ENCODE results near the gene RNF151. TPM values are rescaled to one million over a fixed set of nuclear protein-coding genes. Genes with fewer than 3 reads are reported as not detected.

The RNF151 gene
- total RNA-seq, 6 experiments from 2014 or later = not detected

GRCh38 chr16:1971796-1972489 is 5.3 kb downstream of the RNF151 start, which contains the start of gene TBL3:
TSS of gene TBL3 (plus strand) at chr16:1972053. CDS start at chr16:1972165, 112 bp downstream.
- peak within 1 kb of the TSS; percentile 54 to 87 (median 84) for H3K27ac ChIP-seq
- no peaks in the 10 kb centered on the region for H3K9me3 ChIP-seq
- peak within 1 kb of the TSS; percentile 85 to 100 (median 99) for H3K4me3 ChIP-seq
- peak; percentile 93 to 95 (median 94) for DNase-seq
- WGBS (ENCODE audit: insufficient coverage, low coverage, low lambda C conversion rate, missing lambda C conversion rate) = 0% methylated on average over 14 of the region's 78 CpGs
- H3K27me3 ChIP-seq = no peaks in the 10 kb centered on the region
- peak; percentile 88 for TF ChIP-seq POLR2A (IDR thresholded peaks at IDR 0.05)
- peak in 1 of 4 donors; percentile 18 for TF ChIP-seq CTCF (IDR thresholded peaks at IDR 0.05)
- intact Hi-C loops (cut with DNase I) = no loop called here
- H3K36me3 ChIP-seq = peaks cover 0 to 19% (median 9%) of the 10 kb centered on the region in 4 donors
- peaks cover 0 to 17% (median 5%) of the 10 kb centered on the region in 4 donors for H3K4me1 ChIP-seq
- ATAC-seq = peak; percentile 86 to 96 (median 94)

GRCh38 chr16:1972490-1972877 is 5.8 kb downstream of the RNF151 start:
- DNase-seq (peak in 2 of 3 donors; percentile 31 to 63), ATAC-seq (peak in 1 of 4 donors; percentile 1)
- no peaks in the 10 kb centered on the region for H3K9me3 ChIP-seq

GRCh38 chr16:1973461-1974156 is 7.0 kb downstream of the RNF151 start:
- Histone ChIP-seq H3K27me3 (no peaks in the 10 kb centered on the region), H3K36me3 (peaks cover 0 to 33% (median 10%) of the 10 kb centered on the region in 4 donors), H3K27ac (no peak overlapping the region), H3K4me3 (no peak overlapping the region), H3K4me1 (peaks cover 0 to 17% (median 5%) of the 10 kb centered on the region in 4 donors), H3K9me3 (no peaks in the 10 kb centered on the region)
- ATAC-seq (no peak), DNase-seq (peak in 2 of 3 donors; percentile 20 to 51)
- intact Hi-C loops (cut with DNase I) = no loop called here
- TF ChIP-seq CTCF (IDR thresholded peaks at IDR 0.05) (no peak), POLR2A (IDR thresholded peaks at IDR 0.05) (no peak)
- 82% methylated on average over 6 of the region's 16 CpGs for WGBS (ENCODE audit: insufficient coverage, low coverage, low lambda C conversion rate, missing lambda C conversion rate)

More at GRCh38 chr16:1972490-1972877, 5.8 kb downstream of the RNF151 start:
- peak overlapping the region; percentile 85 to 100 (median 99) for H3K4me3 ChIP-seq
- peaks cover 0 to 17% (median 5%) of the 10 kb centered on the region in 4 donors for H3K4me1 ChIP-seq
- peak overlapping the region in 2 of 3 donors; percentile 54 to 84 for H3K27ac ChIP-seq
- TF ChIP-seq POLR2A (IDR thresholded peaks at IDR 0.05) (no peak), CTCF (IDR thresholded peaks at IDR 0.05) (no peak)
- intact Hi-C loops (cut with DNase I) = no loop called here
- no peaks in the 10 kb centered on the region for H3K27me3 ChIP-seq
- H3K36me3 ChIP-seq = peaks cover 0 to 25% (median 10%) of the 10 kb centered on the region in 4 donors
- 3% methylated on average over 16 of the region's 22 CpGs for WGBS (ENCODE audit: insufficient coverage, low coverage, low lambda C conversion rate, missing lambda C conversion rate)

DNA sequence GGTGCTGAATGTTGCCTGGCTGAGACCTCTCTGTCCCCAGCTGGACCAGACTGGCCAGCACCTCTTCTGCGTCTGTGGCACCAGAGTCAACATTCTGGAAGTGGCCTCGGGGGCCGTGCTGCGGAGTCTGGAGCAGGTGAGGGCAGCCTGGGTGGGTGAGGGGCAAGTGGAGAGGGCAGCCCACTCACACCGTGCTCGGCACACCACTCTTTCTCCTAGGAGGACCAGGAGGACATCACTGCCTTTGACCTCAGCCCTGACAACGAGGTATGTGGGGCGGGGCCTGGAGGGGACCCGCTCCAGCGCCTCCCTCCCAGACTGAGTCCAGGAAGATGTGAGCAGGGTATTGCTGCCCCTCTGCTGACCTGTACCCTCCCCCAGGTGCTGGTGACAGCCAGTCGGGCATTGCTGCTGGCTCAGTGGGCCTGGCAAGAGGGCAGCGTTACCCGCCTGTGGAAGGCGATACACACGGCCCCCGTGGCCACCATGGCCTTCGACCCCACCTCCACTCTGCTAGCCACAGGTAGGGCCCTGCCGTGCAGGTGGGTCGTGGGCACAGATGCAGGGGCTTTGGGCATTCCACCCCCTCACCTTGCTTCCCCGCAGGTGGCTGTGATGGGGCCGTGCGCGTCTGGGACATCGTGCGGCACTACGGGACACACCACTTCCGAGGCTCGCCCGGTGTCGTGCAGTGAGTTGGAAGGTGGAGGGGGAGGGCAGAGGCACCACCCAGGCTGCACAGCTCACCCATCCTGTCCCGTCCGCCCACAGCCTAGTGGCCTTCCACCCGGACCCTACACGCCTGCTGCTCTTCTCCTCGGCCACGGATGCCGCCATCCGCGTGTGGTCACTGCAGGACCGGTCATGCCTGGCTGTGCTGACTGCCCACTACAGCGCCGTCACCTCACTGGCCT is 7.8 kb downstream of the RNF151 start:
- H3K4me3 ChIP-seq = no peak overlapping the region
- intact Hi-C loops (cut with DNase I) = no loop called here
- H3K36me3 ChIP-seq = peaks cover 0 to 33% (median 10%) of the 10 kb centered on the region in 4 donors
- no peak for ATAC-seq
- H3K4me1 ChIP-seq = peaks cover 0 to 17% (median 5%) of the 10 kb centered on the region in 4 donors
- no peaks in the 10 kb centered on the region for H3K9me3 ChIP-seq
- TF ChIP-seq POLR2A (IDR thresholded peaks at IDR 0.05) (no peak), CTCF (IDR thresholded peaks at IDR 0.05) (no peak)
- no peak overlapping the region for H3K27ac ChIP-seq
- 80% methylated on average over 5 of the region's 42 CpGs for WGBS (ENCODE audit: insufficient coverage, low coverage, low lambda C conversion rate, missing lambda C conversion rate)
- peak in 2 of 3 donors; percentile 23 to 56 for DNase-seq
- no peaks in the 10 kb centered on the region for H3K27me3 ChIP-seq

All from right lobe of liver (tissue), 6 donors.